GOT3 (cell line): ENCODE measurements around the gene SRP68.
"Not testable (repeated sequence)": the region's sequence is repeated elsewhere in the genome, so short reads cannot be mapped to it uniquely, and the experiment has no call there.

Experiments used
- DNase-seq: peaks from one replicate; lab custom pipeline; 2025; ENCODE audit warnings: mixed read lengths; lab: John Stamatoyannopoulos, UW

Gene SRP68

GRCh38 chr17:76076765-76077583, 4.7 kb upstream of the SRP68 start:
- DNase-seq: no peak

DNA sequence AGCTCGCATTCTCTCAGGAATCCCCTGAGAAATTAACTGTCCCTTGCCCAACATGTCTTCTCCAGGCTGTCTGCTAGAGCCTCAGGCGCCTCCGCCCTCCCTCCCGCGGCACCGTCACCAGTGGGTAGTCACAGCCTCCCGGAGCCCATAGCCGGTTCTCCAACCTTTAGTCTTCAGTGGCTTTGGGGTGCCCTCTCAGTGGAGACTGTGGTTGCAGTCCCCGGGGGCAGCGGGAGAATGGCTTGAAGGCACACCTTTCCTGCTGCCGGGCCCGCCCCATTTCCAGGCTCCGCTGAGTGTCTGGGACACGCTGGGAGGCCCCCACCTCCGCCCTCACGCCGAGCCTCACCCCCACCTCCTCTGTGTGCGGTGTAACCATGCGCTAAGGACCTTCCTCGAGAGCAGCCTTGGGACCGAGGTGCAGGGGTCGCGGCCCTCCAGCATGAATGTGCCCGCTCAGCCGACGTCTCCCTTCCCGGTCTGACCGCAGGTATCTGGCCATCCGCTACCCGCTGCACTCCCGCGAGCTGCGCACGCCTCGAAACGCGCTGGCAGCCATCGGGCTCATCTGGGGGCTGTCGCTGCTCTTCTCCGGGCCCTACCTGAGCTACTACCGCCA, 3.9 kb upstream of the SRP68 start:
- DNase-seq: no peak

GRCh38 chr17:76075364-76076145, 3.2 kb upstream of the SRP68 start:
- DNase-seq: no peak

- no peak for DNase-seq
Observed at GRCh38 chr17:76074390-76075363, 2.4 kb upstream of the SRP68 start, which contains the start of gene GALR2. Gene GALR2 (plus strand): TSS chr17:76074781. CDS start chr17:76074884, 103 bp downstream.

DNA sequence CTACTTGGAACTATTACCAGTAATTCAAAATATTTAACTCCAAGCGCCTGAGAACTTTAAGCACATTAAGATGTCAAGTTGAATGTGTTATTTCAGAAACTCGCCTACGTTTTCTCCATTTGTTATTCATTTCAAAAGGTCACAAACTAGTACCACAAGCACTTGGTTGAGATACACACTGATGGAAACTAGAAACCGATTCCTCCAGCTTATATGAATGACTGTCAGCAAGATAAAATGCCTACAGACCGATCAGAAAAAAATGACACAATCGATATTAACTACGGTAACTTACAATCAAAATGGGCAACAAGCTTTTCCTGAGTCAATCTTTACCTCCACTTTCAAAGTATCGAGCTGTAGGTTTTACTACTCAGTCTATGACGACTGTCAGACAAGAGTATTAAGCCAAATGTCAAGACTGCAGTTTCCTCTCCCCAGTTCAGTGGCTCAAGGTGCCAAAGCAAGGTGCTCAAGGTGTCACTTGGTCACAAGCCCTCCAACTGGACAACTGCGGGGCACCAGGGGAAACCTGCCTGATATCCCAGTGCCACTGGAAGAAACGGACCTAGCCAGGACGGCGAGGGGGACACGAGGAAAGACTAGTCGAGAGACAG, 678 bp downstream of the SRP68 start:
- DNase-seq: no peak

GRCh38 chr17:76065775-76066174, 6.5 kb downstream of the SRP68 start:
- no peak for DNase-seq

GRCh38 chr17:76063875-76064546, 8.3 kb downstream of the SRP68 start:
- no peak for DNase-seq

DNA sequence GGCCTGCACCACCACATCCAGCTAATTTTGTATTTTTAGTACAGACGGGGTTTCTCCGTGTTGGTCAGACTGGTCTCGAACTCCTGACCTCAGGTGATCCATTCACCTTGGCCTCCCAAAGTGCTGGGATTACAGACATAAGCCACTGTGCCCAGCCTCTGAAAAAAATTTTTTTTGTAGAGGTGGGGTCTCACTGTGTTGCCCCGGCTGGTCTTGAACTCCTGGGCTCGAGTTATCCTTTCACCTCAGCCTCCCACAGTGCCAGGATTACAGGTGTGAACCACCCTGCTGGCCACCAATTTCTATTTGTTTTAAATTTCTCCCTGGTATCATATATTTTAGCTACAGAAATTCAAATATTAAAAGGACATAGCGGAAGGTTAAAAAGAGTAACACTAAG, 14.1 kb downstream of the SRP68 start:
- DNase-seq: not testable (repeated sequence)

DNA sequence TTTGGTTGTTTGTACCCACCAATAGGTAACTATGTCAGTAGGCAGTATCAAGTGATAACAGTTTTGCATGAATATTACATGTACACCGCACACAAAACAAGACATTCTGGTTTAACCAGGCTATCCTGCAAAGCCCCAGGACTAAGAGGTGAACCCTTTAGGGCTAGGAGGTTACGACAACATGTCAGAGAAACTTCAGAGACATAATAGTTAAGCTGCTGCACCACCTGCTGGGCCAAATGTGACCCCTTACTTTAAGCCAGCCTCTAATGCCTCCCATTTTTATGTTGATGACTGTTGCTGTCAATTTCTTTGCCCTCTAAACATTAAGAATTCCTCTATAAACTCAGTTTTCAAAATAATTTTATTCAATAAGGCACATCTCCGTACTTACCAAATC, 15.4 kb downstream of the SRP68 start:
- no peak for DNase-seq

- no peak for DNase-seq
Observed at GRCh38 chr17:76054112-76054476, 18.2 kb downstream of the SRP68 start.

DNA sequence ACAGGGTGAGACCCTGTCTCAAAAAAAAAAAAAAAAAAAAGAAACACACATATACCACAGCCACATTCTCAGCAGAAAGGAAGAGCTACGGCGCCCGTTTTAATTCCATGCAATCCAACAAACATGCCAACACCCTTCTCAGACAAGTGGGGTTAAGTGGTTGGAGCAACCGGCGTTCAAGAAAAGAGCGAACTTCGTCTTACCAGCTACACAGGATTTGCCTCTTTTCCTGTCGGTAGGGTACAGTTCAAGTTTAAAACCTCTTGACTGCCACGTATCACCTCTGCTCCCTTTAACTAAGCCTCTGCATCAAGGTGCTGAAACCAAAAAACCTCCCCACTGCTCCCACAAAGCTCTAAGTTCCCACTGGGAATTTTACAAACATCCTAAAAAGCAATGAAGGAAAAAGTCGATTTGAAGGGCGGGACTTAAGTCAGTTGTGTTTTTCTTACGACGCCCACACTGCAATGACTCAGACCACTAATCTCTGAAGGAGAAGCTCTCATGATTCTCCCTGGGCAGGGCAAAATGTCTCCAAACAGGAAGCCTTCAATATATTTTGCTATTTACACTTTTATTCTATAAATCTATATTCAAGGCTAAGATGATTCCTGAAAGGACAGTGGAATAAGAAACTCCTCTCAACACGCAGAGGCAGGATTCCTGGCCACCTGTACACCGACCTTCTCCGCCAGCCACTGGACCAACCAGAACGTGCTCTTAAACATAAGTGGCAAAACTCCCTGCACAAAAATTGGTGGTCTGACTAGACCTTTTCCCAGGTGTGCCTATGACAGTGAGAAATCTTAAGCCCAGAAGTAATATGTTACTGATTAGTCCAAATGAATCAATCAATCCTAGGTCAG, 18.8 kb downstream of the SRP68 start:
- no peak for DNase-seq

DNA sequence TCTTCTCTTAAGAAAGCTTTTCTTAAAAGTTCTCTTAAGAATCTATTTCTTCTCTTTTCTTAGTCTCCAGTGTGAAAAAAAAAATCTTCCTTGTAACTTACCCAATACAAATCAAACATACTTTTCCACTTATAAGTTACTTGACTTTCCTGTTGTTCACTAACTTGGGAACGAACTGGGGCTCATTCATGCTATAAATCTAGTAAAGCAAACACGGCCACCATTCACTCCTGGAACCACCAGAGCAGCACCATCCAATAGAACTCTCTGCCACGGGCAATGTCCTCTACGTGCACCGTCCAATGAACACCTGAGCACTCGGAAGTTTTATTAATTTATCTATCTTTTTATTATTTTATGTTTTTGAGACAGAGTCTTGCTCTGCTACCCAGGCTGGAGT, 20.8 kb downstream of the SRP68 start:
- no peak for DNase-seq

- DNase-seq: no peak
Observed at GRCh38 chr17:76050538-76051467, 21.5 kb downstream of the SRP68 start.

DNA sequence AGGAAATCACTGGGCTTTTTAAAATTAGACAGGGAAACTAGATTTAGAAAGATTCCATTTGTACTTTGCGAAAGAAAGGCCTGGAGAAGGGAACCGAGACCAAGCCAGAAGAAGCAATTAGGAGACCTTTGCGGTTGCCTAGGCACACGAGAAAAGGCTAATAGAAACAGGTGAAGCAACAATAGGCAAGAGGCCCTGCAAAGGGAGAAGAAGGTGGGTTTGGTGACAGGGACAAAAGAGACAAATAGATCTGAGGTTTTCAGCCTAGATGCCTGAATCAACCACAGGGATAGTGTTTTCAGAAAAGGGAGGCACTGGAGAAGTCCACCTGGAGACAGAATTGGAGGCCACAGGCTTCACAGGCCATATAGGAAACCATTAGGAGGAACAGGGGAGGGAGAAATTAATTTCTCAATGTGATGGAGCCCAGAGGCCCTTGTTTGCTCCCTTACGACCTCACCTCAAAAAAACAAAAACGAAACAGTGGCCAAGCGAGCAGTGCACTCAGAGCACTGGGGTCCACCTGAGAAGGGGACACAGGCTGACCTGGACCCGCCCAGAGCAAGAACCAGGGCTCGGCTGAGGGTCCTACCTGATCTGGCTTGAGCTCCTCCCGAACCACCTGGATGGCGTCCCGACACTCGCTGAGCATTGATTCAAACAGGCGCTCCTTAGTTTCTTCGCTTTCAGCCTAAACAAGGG, 22.3 kb downstream of the SRP68 start:
- no peak for DNase-seq

DNA sequence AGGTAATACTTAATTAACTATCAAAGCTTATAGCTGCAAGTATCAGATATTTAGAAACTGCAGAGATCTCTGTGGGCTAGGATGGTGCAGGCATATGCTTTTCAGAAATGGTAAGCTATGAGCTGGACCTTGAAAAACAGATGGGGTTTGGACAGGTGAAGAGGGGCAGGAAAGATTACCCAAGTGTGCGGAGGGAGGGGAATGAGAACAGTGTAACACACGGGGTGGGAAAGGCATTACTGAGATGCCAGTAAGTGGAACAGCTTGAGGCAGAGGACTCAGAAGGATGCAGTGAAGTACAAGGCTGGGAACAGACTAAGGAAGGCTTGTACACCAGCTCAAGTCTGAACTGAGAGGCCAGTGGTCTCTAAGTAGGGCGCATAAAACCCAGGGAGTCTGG, 23.1 kb downstream of the SRP68 start:
- DNase-seq: no peak

DNA sequence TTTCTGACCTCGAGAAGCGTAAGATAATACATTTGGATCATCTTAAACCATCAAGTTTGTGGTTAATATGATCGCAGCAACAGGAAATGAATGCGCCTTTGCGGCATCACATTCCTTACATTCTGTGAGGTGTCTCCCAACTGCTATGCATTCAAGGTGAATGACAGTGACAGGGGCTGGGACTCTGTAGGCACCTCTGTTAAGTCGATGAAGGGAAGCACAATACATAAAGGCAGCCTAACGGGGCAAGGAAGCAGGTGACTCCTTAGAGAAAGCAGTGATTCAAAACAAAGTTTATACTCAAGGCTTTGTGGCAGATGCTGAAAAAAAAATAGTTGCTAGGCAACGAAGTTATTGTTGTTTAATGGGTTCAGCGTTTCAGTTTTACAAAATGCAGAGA, 23.6 kb downstream of the SRP68 start:
- no peak for DNase-seq

- no peak for DNase-seq
Observed at GRCh38 chr17:76048025-76048605, 24.2 kb downstream of the SRP68 start.

DNA sequence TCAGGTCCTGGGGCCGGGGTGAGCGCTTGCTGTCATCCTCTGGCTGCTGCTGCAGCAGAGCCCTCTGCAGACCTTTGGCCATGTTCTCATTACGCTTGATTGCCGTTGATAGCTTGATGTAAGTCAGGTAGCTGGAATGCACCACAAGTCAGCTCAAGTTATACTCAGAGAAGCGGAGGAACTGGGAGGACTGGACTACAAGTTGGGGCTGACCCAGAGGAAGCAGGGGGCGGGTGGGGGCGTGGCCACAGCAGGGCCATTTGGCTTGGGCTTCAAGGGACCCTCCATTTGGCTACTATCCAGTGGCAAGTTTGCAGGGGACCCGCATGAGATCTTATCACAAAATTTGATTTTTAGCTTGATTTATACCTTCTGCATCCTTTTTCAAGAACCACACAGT, 26.3 kb downstream of the SRP68 start:
- DNase-seq: no peak
